CD4-positive, alpha-beta T cell treated with Interleukin-6 at 100 ng/mL for 8 hours (primary cell): Measurements from ENCODE around the gene C1S.

ENCODE experiments used
- DNase-seq: peaks from one replicate; pipeline ENCODE4 v3.0.0-alpha.2; 2020; ENCODE audit warnings: mixed read lengths, low spot score

C1S gene

DNA sequence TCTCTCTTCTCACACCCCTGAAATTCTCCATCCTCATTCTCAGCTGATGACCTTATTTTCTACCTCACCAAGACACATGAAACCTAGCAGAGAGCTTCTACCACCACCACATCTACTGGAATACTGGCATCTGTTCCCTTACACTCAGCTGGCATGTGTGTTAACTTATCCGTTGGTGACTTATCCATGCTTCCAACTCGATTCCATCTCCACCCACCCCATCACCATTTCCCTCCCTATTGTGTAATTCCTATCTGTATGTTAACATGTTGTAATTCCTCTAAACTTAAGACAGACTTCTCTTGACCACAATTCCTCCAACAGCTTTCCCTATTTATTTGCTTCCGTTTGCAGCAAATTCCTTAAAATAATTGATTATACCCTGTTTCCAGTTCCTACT, 15.4 kb downstream of the C1S start:
- DNase-seq = no peak

DNA sequence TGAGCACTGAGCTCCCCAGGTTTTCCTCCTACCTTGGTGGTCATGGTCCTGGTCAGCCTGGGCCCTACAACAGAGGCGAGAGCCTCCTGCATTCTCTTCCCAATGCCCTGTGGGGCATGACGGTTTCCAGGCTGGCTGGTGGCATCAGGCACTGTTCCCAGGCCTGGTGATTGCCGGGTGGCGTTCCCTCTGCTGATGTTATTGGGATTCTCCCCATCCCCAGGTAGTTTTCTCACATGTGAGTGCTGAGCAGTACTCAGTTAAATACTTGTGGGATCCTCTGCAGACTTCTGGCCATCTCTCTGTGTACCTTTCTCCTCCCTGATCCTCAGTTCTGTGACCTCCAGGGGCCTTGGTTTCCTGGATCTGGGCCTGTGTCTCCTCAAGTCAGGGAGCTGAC, 16.0 kb downstream of the C1S start:
- no peak for DNase-seq

DNA sequence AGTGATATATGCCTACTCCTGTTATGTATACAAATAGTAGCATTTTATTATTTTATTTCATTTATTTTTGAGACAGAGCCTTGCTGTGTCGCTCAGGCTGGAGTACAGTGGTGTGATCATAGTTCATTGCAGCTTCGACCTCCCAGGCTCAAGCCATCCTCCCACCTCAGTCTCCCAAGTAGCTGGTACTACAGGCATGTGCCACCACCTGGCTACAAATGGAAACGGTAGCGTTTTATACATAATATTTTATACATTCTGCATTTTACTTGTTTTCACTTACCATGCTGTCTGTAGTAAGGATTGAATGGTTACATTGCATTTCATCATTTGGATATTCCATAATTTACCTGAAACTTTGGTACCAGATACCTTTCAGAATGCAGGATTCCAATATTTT, 17.6 kb downstream of the C1S start:
- no peak for DNase-seq

DNA sequence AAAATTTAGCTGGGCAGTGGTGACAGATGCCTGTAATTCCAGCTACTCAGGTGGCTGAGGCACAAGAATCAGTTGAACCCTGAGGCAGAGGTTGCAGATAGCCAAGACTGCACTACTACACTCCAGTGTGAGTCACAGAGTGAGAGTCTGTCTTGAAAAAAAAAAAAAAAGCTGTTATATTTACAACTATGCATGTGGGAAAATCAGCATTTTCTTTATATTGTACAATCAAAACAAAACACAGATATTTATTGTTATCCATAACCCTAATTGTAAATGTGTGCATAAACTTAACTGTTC, 19.3 kb downstream of the C1S start:
- no peak for DNase-seq

DNA sequence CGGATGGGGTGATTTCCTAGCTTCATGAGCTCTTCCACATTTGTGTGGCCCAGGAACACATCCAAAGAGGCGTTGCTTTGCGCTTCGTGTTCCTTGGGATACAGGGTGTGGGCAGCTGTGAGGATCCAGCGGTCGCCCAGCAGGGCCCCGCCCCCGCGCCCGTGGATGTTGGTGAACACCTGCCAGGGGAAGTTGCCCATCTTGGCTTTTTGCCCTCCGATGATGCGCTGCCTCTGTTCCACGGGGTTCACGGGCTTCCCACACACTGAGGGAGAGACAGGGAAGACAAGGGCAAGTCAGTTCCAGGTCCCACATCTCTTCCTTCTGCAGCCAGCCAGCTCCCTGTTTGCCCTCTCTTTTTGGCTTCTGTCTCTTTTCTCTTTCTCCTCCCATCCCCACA, 20.5 kb downstream of the C1S start:
- no peak for DNase-seq

DNA sequence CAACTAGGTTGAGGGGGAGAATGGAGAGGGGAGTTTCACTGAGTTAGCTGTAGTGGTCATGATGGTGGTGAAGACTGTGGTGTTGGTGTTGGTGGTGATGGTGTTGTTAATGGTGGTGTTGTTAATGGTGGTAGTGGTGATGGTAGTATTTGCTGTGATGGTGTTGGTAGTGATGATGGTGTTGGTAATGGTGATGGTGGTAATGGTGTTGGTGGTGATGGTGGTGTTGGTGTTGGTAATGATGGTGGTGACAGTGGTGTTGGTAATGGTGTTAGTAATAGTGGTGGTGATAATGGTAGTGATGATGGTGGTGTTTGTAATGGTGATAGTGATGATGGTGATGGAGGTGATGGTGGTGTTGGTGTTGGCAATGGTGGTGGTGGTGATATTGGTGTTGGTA, 22.6 kb downstream of the C1S start:
- DNase-seq = no peak

DNA sequence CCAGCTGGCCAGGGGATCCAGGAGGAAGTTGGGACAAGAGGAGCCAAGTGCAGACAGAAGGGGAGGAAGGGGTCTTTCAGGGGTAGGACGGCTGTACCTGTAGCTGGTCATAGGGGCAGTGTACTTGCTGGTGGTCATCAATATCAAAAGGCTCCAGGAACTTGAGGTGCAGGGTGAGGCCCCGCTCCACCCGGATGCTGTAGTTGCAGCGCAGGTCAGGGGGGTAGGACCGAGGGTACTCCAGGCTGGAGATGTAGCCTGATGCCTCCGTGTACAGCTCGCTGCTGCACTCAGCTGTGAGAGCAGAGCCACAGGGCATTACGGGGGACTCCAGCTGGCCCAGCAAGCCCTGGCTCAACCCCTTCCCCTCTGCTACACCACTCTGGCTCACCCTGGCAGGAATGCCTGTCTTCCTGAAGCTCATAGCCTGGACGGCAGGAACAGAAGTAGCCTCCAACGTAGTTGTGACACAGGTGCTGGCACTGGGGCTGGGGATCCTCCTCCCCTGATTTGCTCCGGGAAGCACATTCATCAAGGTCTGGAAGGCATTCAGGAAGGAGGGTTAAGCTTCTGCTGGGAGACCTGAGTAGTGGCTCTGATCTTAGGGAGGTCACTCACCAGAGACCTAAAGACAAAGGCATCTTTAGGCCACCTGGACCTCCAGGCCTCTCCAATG, 28.8 kb downstream of the C1S start:
- DNase-seq = no peak

DNA sequence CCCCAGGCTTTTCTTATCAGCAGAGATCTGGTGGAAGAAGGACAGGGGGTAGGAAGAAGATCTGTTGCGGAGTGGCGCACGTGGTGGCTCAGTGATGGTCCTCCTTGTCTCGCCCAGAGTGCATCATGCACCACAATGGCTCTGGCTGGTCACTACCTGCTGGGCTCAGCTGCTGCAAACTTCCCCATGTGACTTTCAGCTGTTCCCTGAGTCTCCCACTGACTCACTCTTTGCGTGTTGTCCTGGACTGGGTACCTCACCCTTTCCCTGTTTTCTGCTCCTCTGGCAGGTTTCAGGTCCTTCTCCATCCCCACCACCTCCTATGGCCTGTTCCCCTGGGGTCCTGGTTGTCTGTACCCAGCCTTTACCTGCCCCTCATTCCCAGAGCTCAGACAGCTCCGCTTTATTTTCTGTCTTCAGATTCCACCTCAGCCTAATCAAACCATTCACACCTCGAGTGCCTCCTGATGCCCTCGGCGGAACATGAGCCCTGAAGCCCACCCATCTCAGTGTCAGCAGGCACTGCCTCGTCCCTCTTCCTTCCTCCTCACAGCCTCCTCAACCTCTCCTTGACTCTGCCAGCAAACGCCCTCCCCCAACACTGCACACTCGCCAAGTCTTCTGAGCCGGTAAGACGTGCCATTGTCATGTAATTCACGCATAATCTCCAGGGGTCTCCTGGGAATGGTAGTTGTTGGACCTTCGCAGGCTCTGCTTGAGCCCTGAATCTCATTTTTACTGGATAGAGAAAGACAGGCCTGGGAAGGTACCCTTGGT, 29.9 kb downstream of the C1S start:
- DNase-seq = no peak

DNA sequence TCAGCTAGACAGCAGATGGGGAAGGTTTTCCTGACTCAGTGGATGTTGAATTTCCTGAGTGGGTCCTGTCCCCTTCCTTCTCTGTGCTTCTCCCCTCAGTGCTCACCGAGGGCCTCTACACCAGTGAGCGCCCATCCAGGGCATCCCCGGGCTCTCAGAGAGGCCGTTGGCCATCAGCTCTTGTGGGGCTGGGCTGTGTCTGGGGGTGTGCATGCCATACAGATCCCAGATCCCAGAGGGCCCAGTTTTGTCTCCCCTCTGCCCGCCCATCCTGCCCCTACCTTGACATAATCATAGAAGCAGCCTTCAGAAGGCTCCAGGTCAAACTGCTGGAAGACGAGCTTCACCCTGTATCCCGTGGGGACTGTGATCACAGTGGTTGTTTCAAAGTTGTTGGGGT, 30.7 kb downstream of the C1S start:
- DNase-seq = no peak

DNA sequence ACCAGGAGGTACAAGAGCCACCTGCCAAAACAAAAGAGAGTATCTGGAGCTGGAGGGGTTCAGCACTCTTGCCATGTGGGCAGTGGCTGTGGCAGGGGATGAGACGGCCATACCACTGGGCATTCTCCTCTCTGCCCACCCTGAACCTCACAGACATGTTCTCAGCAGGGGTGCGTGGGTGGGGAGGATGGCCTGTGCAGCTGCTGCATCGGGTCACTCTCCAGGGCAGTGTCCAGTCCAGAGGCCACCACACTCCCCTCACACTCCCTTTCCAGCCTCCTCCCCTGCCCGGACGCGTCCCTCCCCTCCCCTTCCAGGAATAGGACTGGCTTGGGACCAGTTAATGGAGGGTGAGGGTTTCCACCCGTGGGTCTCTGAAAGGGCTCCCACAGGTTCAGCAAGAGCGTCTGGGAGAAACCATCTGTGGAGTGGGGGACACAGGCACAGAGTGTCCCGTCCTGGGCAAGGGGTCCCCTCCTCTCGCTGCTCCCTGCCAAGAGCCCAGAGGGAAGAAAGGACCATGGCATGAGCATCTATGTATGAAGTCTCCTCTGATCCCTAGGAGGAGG, 31.2 kb downstream of the C1S start:
- no peak for DNase-seq

DNA sequence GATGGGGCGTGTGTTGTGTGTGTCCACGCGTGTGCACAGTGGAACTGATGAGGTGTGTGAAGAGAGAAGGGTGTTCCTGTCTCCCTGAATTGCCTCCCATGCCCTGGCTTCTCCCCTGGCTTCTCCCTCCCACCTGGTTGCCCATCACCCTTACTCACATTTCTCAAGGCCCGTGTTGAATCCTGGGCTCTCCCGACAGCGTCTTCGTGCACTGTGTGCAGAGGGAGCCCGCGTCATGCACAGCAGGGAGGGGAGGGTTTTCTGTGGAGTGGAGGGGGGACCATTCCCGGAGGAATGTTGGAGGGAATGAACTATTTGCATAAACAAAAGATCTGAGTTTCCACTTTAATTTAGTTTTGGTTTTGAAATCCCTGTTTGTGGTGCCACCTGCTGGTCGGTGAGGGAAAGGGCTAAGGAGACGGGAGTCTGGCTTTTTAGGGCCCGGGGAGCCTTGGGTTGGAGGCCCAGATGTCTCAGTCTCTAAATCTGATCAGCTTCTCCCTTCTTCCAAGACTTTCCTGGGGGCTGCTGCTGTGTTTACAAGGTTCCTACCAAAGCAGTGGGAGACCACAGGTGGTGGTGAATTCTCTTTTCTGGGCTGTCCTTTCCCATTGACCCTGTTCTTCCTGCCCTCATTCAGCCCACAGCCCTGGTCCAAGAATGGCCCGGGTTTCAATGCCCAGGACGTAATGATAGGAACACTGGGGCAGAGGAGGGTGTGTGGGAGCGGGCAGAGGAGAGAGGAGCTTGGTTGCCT, 31.9 kb downstream of the C1S start, which contains the start of gene C1R:
C1R (minus strand) TSS at position 217 of the 757 bp plus-strand sequence; CDS start at position 160, 57 bp downstream.
- peak; percentile 62 for DNase-seq

DNA sequence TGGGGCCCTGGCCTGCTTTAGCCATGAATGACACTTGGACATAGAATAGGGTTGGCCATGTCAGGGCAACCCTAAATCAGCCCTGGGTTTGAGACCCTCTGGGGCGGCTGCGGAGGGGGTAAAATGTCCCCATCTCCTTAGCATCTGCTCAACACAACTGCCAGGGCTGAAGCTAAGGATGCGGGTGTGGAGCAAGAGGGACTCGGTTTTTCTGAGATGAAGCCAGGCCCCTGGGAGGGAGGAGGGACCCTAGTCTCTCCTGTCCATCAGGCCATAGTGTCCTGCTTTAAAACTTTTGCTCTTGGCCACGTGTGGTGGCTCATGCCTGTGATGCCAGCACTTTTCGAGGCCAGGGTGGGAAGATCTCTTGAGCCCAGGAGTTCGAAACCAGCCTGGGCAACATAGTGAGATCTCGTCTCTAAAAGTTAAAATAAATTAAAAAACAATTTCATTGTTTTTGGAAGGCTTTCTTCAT, 32.5 kb downstream of the C1S start:
- DNase-seq = no peak

DNA sequence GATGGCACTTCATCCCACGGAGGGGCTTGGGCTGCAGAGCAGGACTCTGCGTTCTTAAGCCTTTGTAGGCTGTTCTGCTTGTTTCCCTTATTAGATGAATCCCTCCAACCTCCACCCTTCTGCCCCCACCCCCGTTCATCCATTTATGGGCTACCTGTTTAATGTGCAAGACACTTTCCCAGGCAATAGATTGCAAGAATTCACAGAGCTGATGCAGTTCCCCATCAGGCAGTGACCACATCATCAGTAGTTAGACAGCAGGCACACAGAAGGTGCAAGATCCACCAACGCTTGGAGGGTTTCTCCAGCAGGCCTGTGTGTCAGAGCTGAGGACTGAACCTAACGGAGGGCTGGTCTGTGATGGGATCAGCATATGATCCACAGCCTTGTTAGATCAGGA, 33.0 kb downstream of the C1S start:
- no peak for DNase-seq

DNA sequence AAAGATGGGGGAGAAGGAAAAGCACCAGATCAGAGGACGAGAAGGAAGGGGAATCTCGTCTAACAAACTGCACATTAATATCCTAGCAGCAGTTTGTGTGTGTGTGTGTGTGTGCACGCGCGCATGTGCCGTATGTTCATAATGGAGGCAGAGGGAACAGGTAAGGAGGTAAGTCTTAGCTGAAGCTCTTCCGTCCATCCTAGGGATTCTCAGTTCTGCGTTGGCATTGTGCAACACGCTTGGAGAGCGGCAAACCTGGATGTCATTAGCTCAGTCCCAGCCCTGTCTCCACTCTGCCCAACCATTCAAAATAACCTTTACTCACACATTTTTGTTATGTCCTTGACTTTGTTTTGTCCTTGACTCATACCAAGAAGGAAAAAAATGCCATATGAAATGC, 33.4 kb downstream of the C1S start:
- no peak for DNase-seq

DNA sequence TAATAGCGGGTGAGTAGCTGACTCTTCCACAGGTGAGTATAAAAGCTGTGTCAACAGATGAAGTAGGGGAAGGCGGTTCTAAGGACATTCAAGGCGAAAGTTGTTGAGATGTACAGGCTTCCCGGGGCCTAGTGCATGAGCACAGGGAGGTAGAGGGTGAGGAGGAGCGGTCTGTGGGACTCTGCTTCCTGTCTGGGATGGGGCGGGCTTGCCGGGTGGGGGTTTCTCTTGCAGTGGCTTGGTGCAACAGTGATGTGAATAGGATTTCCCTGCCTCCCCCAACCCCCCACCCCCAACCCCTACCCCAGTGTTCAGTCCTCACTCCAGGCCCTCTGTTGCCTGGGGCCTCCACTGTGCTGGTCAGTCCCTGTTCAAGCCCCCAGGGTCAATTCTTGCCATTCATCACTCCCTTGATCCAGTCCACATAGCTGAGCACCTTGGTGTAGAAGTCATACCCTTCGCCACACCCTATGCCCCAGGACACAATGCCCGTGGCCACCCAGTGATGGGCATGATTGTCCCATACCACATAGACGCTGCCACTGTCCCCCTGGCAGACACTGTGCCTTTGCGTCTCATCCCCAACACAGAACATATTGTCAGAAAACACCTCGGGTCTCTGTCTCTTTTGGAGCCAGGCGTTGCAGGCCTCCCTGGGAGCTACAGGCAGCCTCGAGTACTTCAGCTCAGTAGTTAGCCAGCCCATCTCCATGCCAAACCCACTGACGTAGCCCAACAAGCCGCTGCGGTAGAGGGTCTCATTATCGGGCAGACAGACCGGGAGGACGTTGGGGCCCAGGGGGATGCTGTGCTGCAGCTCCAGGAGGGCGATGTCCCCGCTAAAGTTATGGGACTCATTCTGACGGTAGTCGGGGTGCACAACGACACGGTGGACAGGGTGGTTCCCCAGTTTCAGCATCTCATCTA, 35.8 kb downstream of the C1S start:
- DNase-seq = no peak

DNA sequence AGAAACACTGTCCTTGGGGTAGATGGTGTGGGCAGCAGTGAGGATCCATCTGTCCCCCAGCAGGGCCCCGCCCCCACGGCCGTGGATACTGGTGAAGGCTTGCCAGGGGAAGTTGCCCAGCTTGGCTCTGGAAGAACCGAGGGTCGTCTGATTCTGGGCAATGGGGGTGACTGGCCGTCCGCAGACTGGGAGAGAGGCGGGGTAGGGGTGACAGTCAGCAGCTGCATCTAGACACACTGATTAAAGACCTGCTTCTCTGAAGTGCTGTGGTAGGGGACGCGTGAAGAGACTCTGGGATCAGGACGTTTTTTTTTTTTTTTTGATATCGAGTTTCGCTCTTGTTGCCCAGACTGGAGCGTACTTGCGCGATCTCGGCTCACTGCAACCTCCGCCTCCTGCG, 36.5 kb downstream of the C1S start:
- no peak for DNase-seq

DNA sequence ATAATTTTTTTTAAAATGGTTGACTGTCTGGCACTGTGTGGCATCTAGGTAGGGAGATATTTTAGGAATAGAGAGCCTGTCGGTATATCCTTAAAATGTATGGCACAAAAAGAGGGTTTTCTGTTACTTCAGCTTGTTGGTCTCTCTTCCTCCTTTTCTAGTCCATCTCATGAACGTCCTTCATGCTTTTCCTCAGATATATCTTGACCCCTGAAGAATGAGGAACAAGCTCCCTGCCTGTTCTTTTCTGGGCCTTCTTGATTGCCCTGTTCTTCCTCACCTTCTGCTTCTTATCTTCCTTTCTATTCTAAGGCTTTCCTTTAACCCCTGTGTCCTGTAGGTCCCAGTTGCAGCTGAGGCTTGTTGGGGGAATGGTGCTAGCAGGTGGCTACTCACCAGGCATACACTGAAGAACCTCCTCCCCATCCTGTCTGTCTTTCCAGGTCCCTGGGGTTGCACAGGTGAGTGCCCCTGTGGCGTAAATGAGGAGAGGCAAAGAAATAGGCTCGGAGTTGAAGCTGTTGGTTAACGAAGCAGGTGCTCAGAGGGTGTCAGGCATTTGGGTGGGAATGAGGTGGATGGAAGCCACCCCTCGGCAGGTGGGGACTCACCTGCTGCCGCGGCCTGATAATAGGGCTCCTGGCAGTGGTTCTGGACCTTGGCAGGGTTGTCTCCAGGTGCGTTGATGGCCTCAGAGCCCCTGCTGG, 38.9 kb downstream of the C1S start:
- no peak for DNase-seq

DNA sequence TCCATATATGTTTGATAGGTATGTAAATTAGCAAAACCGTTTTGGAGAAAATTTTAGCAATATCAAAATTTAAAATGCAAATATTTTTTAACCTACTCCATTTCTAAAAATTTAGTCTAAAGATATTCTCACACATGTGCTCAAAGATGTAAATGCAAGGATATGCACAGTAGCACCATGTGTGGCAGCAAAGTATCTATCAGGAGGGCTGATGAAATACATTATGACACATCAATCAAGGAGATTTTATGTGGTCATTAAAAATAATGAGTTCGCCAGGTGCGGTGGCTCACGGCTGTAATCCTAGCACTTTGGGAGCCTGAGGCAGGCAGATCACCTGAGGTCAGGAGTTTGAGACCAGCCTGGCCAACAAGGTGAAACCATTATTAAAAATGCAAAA, 39.7 kb downstream of the C1S start:
- DNase-seq = no peak

DNA sequence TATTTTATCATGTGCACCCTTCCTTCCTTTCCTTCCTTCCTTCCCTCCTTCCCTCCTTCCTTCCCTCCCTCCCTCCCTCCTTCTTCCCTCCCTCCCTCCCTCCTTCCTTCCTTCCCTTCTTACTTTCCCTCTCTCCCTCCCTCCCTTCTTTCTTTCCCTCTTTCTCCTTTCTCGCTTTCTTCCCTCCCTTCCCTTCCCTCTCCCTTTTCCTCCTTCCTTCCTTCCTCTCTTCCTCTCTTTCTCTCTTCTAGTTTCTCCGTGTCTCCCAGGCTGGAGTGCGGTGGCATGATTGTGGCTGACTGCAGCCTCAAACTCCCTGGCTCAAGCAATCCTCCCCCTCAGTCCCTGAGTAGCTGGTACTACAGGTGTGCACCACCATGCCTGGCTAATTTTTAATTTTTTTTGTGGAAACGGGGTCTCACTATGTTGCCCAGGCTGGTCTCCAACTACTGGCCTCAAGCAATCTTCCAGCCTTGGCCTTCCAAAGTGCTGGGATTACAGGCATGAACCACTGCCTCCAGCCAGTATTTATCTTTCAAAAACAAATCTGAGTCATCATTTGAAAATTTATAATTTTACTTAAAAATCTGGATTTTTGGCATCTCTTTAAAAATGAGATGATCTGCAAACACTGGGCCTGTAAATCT, 40.7 kb downstream of the C1S start:
- no peak for DNase-seq

DNA sequence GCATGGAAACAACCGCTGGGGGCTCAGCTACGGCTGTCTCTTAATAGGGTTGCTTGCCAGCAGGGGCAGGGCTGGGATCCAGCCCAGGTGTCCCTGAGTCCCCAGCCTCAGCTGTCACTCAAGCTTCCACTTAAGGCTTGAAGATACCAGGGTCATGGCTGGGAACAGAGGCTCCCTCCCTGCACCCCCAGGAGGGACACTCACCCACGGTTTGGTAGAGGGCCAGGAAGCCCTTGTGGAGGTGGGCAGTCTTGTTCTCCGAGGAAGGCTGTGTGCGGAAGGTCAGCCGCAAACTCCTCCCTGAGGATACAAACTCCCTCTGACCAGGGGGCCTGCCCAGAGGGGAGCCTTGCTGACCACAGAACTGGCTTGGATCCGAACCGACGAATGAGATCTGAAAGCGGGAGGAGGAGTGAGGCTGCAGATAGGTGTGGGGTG, 41.2 kb downstream of the C1S start:
- DNase-seq = no peak
